WTC11 (cell line): ENCODE data around the gene ARHGEF28. TPM values are rescaled to one million over a fixed set of nuclear protein-coding genes. Genes with fewer than 3 reads are reported as not detected.

Experiments
- ATAC-seq: fragments of 200-7000 bp; cut with Tn5 transposase; 2 replicates; pipeline ENCODE4 v1.10.0; 2021; ENCODE audit warnings: mild to moderate bottlenecking, moderate library complexity
- CTCF ChIA-PET: fragments of 300-600 bp; sonication (Branson Sonifier 250); formaldehyde crosslinking; loops from one replicate; lab custom pipeline; 2021; ENCODE audit warnings: antibody characterized with exemption; lab: Charles Lee
- POLR2A ChIA-PET: fragments of 350-600 bp; sonication (Branson Sonifier 250); formaldehyde crosslinking; loops from one replicate; lab custom pipeline; 2021; ENCODE audit warnings: antibody characterized with exemption; lab: Charles Lee
- DNase-seq: peaks from one replicate; pipeline ENCODE4 v3.0.0; 2021; ENCODE audit warnings: low spot score
- H3K27ac Mint-ChIP-seq: 2 replicates; pipeline ENCODE4 v1.8.0; 2021; ENCODE audit warnings: mixed read lengths
- H3K27me3 Mint-ChIP-seq: 2 replicates; pipeline ENCODE4 v1.8.0; 2021; ENCODE audit warnings: low read depth, mild to moderate bottlenecking, moderate library complexity, mixed read lengths
- H3K36me3 Mint-ChIP-seq: 2 replicates; pipeline ENCODE4 v1.8.0; 2021; ENCODE audit warnings: mixed read lengths
- H3K4me1 Mint-ChIP-seq: 2 replicates; pipeline ENCODE4 v1.8.0; 2022; ENCODE audit warnings: mixed read lengths
- H3K4me3 Mint-ChIP-seq: 2 replicates; pipeline ENCODE4 v1.8.0; 2021; ENCODE audit warnings: mild to moderate bottlenecking, moderate library complexity, mixed read lengths
- H3K9me3 Mint-ChIP-seq: 2 replicates; pipeline ENCODE4 v1.8.0; 2021; ENCODE audit warnings: mixed read lengths
- AR ChIP-seq: fragments of 250-450 bp; sonication (Bioruptor Pico); IDR thresholded peaks from 2 replicates; pipeline ENCODE4 v1.9.0; 2021; ENCODE audit warnings: mild to moderate bottlenecking
- ATF6 ChIP-seq: sonication (generic); formaldehyde crosslinking; IDR thresholded peaks from 2 replicates; pipeline ENCODE4 v1.8.1; 2023; ENCODE audit warnings: mild to moderate bottlenecking, missing genetic modification reagents
- ELF4 ChIP-seq: sonication (generic); formaldehyde crosslinking; IDR thresholded peaks from 2 replicates; pipeline ENCODE4 v1.8.1; 2022; ENCODE audit warnings: low read depth, mild to moderate bottlenecking, moderate library complexity, missing genetic modification reagents
- FOXJ3 ChIP-seq: sonication (generic); formaldehyde crosslinking; IDR thresholded peaks from 2 replicates; pipeline ENCODE4 v1.9.0; 2021; ENCODE audit warnings: missing genetic modification reagents, mild to moderate bottlenecking, borderline replicate concordance
- GABPB1 ChIP-seq: sonication (generic); formaldehyde crosslinking; IDR thresholded peaks from 2 replicates; pipeline ENCODE4 v1.8.1; 2023; ENCODE audit warnings: mild to moderate bottlenecking, missing genetic modification reagents
- MYBL2 ChIP-seq: sonication (generic); formaldehyde crosslinking; IDR thresholded peaks from 2 replicates; pipeline ENCODE4 v1.8.1; 2023; ENCODE audit warnings: mild to moderate bottlenecking, moderate library complexity, missing genetic modification reagents
- NR1H2 ChIP-seq: sonication (generic); formaldehyde crosslinking; IDR thresholded peaks from 2 replicates; pipeline ENCODE4 v1.9.0; 2021; ENCODE audit warnings: mild to moderate bottlenecking, moderate library complexity, missing genetic modification reagents
- SMAD3 ChIP-seq: sonication (generic); formaldehyde crosslinking; IDR thresholded peaks from 2 replicates; pipeline ENCODE4 v1.8.0; 2022; ENCODE audit warnings: missing genetic modification reagents, mild to moderate bottlenecking, borderline replicate concordance
- TP53 ChIP-seq: sonication (generic); formaldehyde crosslinking; IDR thresholded peaks from 2 replicates; pipeline ENCODE4 v1.8.1; 2023; ENCODE audit warnings: mild to moderate bottlenecking, missing genetic modification reagents
- ZBTB21 ChIP-seq: sonication (generic); formaldehyde crosslinking; IDR thresholded peaks from 2 replicates; pipeline ENCODE4 v1.8.1; 2023; ENCODE audit warnings: mild to moderate bottlenecking, missing genetic modification reagents, borderline replicate concordance
- ZNF121 ChIP-seq: sonication (generic); formaldehyde crosslinking; IDR thresholded peaks from 2 replicates; pipeline ENCODE4 v1.8.0; 2023; ENCODE audit warnings: missing genetic modification reagents
- ZNF138 ChIP-seq: sonication (generic); formaldehyde crosslinking; conservative IDR thresholded peaks from 2 replicates; pipeline ENCODE4 v1.8.1; 2022; ENCODE audit warnings: mild to moderate bottlenecking, moderate library complexity, missing genetic modification reagents
- ZNF425 ChIP-seq: fragments of 250-450 bp; sonication (Bioruptor Pico); conservative IDR thresholded peaks from 2 replicates; pipeline ENCODE4 v1.9.0; 2021; ENCODE audit warnings: mild to moderate bottlenecking
- ZNF532 ChIP-seq: fragments of 250-450 bp; sonication (Bioruptor Pico); IDR thresholded peaks from 2 replicates; pipeline ENCODE4 v1.9.0; 2021; ENCODE audit warnings: mild to moderate bottlenecking, borderline replicate concordance
- ZNF671 ChIP-seq: fragments of 250-450 bp; sonication (Bioruptor Pico); IDR thresholded peaks from 2 replicates; pipeline ENCODE4 v1.8.0; 2021; ENCODE audit warnings: mild to moderate bottlenecking
- ZSCAN18 ChIP-seq: fragments of 250-450 bp; sonication (Bioruptor Pico); IDR thresholded peaks from 2 replicates; pipeline ENCODE4 v2.1.2; 2022; ENCODE audit warnings: mild to moderate bottlenecking, moderate library complexity
- total RNA-seq: library from RNA; stranded (reverse); gene quantifications from 3 replicates; pipeline ENCODE4 v1.2.3, GENCODE V29; 2021

Gene ARHGEF28
- total RNA-seq, 1 experiment from 2014 or later = 0.96 TPM

GRCh38 chr5:73751254-73751914, 125.4 kb downstream of the ARHGEF28 start:
- ATAC-seq = no peak
- CTCF ChIA-PET = interaction anchor here (0.6 to 1.1 kb wide), 2 partner anchors 12 to 160 kb away, joined by 3 read pairs; no protein-coding TSS in a partner anchor
- no peaks in the 10 kb centered on the region for H3K27me3 Mint-ChIP-seq
- TF ChIP-seq ELF4 (CRISPR knock-in tag) (no peak), MYBL2 (CRISPR knock-in tag) (no peak), ZNF121 (CRISPR knock-in tag) (no peak)
- TF ChIP-seq, all 79 proteins: peak for 0
- H3K36me3 Mint-ChIP-seq = no peaks in the 10 kb centered on the region
- H3K4me3 Mint-ChIP-seq = no peak overlapping the region
- POLR2A ChIA-PET = no interaction called here
- DNase-seq = no peak
- peaks cover 19% of the 10 kb centered on the region for H3K4me1 Mint-ChIP-seq
- H3K27ac Mint-ChIP-seq = no peak overlapping the region
- no peaks in the 10 kb centered on the region for H3K9me3 Mint-ChIP-seq

GRCh38 chr5:73754254-73754653, 128.3 kb downstream of the ARHGEF28 start:
- no peak for TF ChIP-seq AR (CRISPR knock-in tag)
- no peak for TF ChIP-seq ZNF138
- Mint-ChIP-seq H3K9me3 (no peaks in the 10 kb centered on the region), H3K27me3 (no peaks in the 10 kb centered on the region), H3K4me1 (no peaks in the 10 kb centered on the region), H3K36me3 (no peaks in the 10 kb centered on the region), H3K4me3 (no peak overlapping the region), H3K27ac (no peak overlapping the region)
- no peak for DNase-seq
- ChIA-PET CTCF (no interaction called here), POLR2A (no interaction called here)
- ATAC-seq = no peak

- Mint-ChIP-seq H3K9me3 (no peaks in the 10 kb centered on the region), H3K27ac (no peak overlapping the region), H3K36me3 (no peaks in the 10 kb centered on the region)
- ATAC-seq = no peak
- POLR2A ChIA-PET = no interaction called here
- DNase-seq = no peak
- no peak for TF ChIP-seq FOXJ3 (CRISPR knock-in tag)
- no peak for TF ChIP-seq ZNF532 (CRISPR knock-in tag)
- TF ChIP-seq ATF6 (CRISPR knock-in tag) = no peak
- no peak for TF ChIP-seq ELF4 (CRISPR knock-in tag)
- no peak for TF ChIP-seq GABPB1
- no peak for TF ChIP-seq ZNF425
- no peak for TF ChIP-seq ZNF671 (CRISPR knock-in tag)
- no peak for TF ChIP-seq TP53 (CRISPR knock-in tag)
- TF ChIP-seq NR1H2 = no peak
- TF ChIP-seq ZSCAN18 (CRISPR knock-in tag) = no peak
- TF ChIP-seq ZBTB21 = no peak
- TF ChIP-seq SMAD3 = no peak
- TF ChIP-seq, all 79 proteins: peak for 0
- Mint-ChIP-seq H3K27me3 (no peaks in the 10 kb centered on the region), H3K4me3 (no peak overlapping the region), H3K4me1 (no peaks in the 10 kb centered on the region)
- CTCF ChIA-PET = no interaction called here
Observed at GRCh38 chr5:73757416-73757815, 131.4 kb downstream of the ARHGEF28 start.
